ENCODE data around the gene DENND5B. TPM values are rescaled to one million over a fixed set of nuclear protein-coding genes. Genes with fewer than 3 reads are reported as not detected.
A peak's percentile ranks its signal among the peaks of the same experiment; 100 is the strongest.
"Not testable (repeated sequence)": the region's sequence is repeated elsewhere in the genome, so short reads cannot be mapped to it uniquely, and the experiment has no call there.

DENND5B gene
- total RNA-seq, 2 donors from 2014 or later: 10.5 to 14.4 TPM

GRCh38 chr12:31519511-31519910 lies 71.4 kb downstream of the DENND5B start:
- DNase-seq (no peak), ATAC-seq (peak; percentile 46)
- intact Hi-C loops (cut with DNase I, micrococcal nuclease): no loop called here

GRCh38 chr12:31518680-31519227 lies 72.2 kb downstream of the DENND5B start:
- DNase-seq (no peak), ATAC-seq (no peak)
- intact Hi-C loops (cut with DNase I, micrococcal nuclease): no loop called here

- no peak for DNase-seq
- intact Hi-C loops (cut with DNase I, micrococcal nuclease): no loop called here
- no peak for ATAC-seq
Measured at GRCh38 chr12:31517994-31518393, 72.9 kb downstream of the DENND5B start.

GRCh38 chr12:31516702-31517101 lies 74.2 kb downstream of the DENND5B start:
- no peak for ATAC-seq
- no peak for DNase-seq
- intact Hi-C loops (cut with DNase I, micrococcal nuclease): no loop called here

GRCh38 chr12:31514912-31515311 lies 76.0 kb downstream of the DENND5B start:
- intact Hi-C loops (cut with DNase I, micrococcal nuclease): no loop called here
- DNase-seq: no peak
- no peak for ATAC-seq

GRCh38 chr12:31510034-31510433 lies 80.9 kb downstream of the DENND5B start:
- ATAC-seq (no peak), DNase-seq (no peak)
- intact Hi-C loops (cut with DNase I, micrococcal nuclease): no loop called here

- ATAC-seq: no peak
- intact Hi-C loops (cut with DNase I, micrococcal nuclease): no loop called here
Measured at GRCh38 chr12:31508436-31509150, 82.3 kb downstream of the DENND5B start.

GRCh38 chr12:31507966-31508365 lies 83.0 kb downstream of the DENND5B start:
- ATAC-seq (no peak), DNase-seq (no peak)
- intact Hi-C loops (cut with DNase I, micrococcal nuclease): no loop called here

More at GRCh38 chr12:31508436-31509150, 82.3 kb downstream of the DENND5B start:
- no peak for DNase-seq

- ATAC-seq (no peak), DNase-seq (no peak)
- intact Hi-C loops (cut with DNase I, micrococcal nuclease): no loop called here
Measured at GRCh38 chr12:31506515-31507306, 84.2 kb downstream of the DENND5B start.

- ATAC-seq: no peak
- DNase-seq: no peak
- intact Hi-C loops (cut with DNase I, micrococcal nuclease): no loop called here
Measured at GRCh38 chr12:31504625-31505222, 86.2 kb downstream of the DENND5B start.

GRCh38 chr12:31501014-31501413 lies 89.9 kb downstream of the DENND5B start:
- DNase-seq; ATAC-seq; intact Hi-C loops (cut with DNase I, micrococcal nuclease): not testable (repeated sequence)

GRCh38 chr12:31499567-31499966 lies 91.4 kb downstream of the DENND5B start:
- ATAC-seq: no peak
- DNase-seq: no peak
- intact Hi-C loops (cut with DNase I, micrococcal nuclease): no loop called here

- DNase-seq (no peak), ATAC-seq (no peak)
- intact Hi-C loops (cut with DNase I, micrococcal nuclease): no loop called here
Measured at GRCh38 chr12:31498424-31498823, 92.5 kb downstream of the DENND5B start.

- ATAC-seq: no peak
- no peak for DNase-seq
- intact Hi-C loops (cut with DNase I, micrococcal nuclease): no loop called here
Measured at GRCh38 chr12:31496257-31496656, 94.7 kb downstream of the DENND5B start.

- intact Hi-C loops (cut with DNase I, micrococcal nuclease): no loop called here
- no peak for ATAC-seq
- DNase-seq: no peak
Measured at GRCh38 chr12:31494455-31494854, 96.5 kb downstream of the DENND5B start.

- no peak for DNase-seq
- intact Hi-C loops (cut with DNase I, micrococcal nuclease): no loop called here
- ATAC-seq: no peak
Measured at GRCh38 chr12:31492599-31493196, 98.2 kb downstream of the DENND5B start.

GRCh38 chr12:31491841-31492598 lies 98.9 kb downstream of the DENND5B start:
- ATAC-seq (no peak), DNase-seq (no peak)
- intact Hi-C loops (cut with DNase I, micrococcal nuclease): no loop called here

- intact Hi-C loops (cut with DNase I, micrococcal nuclease): no loop called here
- DNase-seq: no peak
- ATAC-seq: no peak
Measured at GRCh38 chr12:31491241-31491794, 99.6 kb downstream of the DENND5B start.

All from left colon (tissue), 2 donors.